DND-41 (cell line): Measurements from ENCODE around the gene SOX9.

Source experiments
- CTCF ChIP-seq: IDR thresholded peaks from 2 replicates; pipeline ENCODE4 v1.5.1; 2012; ENCODE audit warnings: borderline replicate concordance, low read length, moderate library complexity, mild to moderate bottlenecking; ENCODE audit not compliant: poor library complexity, severe bottlenecking; ENCODE audit errors: extremely low read depth
- EZH2 ChIP-seq: IDR thresholded peaks from 3 replicates; pipeline ENCODE4 v1.6.1; 2012; ENCODE audit warnings: borderline replicate concordance, low read depth, mild to moderate bottlenecking, moderate library complexity, low read length, inconsistent platforms; ENCODE audit not compliant: severe bottlenecking

DNA sequence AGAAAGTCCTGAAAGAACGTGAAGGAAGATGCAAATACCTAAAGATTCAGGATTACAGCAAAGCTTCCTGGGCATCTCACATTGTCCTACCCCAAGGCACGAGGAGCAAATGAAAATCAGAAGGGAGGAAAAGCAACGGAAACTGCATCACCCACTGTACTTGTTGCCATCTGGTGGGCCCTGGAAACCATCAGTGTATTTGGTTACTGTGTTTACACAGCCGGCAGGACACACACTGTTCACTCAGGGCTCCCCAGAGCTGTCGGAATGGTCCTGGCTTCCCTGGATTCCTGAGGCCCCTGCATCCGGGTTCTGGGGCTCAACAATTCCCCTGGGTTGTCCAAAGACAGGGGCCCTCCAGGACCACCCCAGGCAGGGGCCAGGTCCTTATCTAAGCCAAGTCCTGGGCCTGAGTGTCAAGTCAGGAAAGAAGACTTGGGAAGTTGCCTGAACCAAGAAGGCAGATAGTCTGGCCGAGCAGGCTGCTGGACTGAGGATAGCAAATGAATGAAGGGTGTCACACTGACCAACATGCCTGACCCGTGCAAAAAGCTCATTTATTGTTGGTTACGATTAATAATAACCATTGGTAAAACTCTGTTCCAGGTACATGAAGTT is 52.8 kb downstream of the SOX9 start:
- TF ChIP-seq CTCF (no peak), EZH2 (no peak)
